Measurements from ENCODE around the gene MED13L. TPM values are rescaled to one million over a fixed set of nuclear protein-coding genes. Genes with fewer than 3 reads are reported as not detected.

Gene MED13L
- total RNA-seq, 2 experiments from 2014 or later, result 39.5 to 41.8 TPM

DNA sequence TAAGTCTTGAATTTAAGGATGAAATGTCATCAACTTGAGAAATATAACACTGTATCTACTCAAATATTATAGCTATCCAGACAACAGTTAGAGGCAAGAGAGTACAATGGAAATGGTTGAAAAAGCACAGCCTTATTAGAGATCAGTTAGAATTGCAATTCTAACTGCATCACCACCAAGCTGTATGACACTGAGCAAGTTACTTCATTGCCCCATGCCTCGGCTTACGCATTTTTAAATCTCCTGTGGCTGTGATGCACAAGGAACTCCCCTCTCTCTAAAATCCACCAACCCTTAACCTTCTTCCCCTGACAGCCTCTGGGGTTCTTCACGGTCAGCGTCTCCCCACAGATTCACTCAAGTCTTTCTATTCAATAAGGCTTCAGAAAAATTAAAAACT lies 75.1 kb downstream of the MED13L start:
- H3K9me3 Mint-ChIP-seq, result no peaks in the 10 kb centered on the region

DNA sequence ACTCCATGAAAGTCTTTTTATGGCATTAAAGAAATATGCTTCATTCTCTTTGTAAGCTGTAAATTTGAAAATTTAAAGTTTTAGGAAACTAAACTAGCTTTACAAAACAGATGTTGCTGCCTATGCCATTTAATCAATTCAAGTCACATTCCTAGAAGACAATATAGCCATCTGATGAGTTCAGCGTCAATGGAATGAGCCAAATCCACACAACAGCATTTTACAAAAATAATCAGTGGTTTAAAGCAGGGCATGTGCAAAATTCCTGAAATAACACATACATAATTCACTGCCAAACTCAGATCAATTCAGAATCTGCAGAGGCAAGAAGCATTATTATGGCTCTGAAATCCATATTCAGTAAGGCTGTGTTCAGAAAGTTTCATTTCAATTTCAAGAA lies 75.6 kb downstream of the MED13L start:
- ChIA-PET POLR2A (no interaction called here), CTCF (interaction anchor here (0.7 to 1.6 kb wide), 4 partner anchors 8 to 168 kb away, joined by 3 to 5 read pairs (median 4); no protein-coding TSS in a partner anchor)
- H3K9me3 Mint-ChIP-seq, result no peaks in the 10 kb centered on the region
- DNase-seq (no peak), ATAC-seq (no peak)
- H3K4me1 Mint-ChIP-seq (ENCODE audit: low read depth), result peaks cover 57% of the 10 kb centered on the region
- no peak overlapping the region for H3K27ac Mint-ChIP-seq
- intact Hi-C loops (cut with micrococcal nuclease), result no loop called here
- no peak overlapping the region for H3K4me3 Mint-ChIP-seq
- TF ChIP-seq, protein P1, sequence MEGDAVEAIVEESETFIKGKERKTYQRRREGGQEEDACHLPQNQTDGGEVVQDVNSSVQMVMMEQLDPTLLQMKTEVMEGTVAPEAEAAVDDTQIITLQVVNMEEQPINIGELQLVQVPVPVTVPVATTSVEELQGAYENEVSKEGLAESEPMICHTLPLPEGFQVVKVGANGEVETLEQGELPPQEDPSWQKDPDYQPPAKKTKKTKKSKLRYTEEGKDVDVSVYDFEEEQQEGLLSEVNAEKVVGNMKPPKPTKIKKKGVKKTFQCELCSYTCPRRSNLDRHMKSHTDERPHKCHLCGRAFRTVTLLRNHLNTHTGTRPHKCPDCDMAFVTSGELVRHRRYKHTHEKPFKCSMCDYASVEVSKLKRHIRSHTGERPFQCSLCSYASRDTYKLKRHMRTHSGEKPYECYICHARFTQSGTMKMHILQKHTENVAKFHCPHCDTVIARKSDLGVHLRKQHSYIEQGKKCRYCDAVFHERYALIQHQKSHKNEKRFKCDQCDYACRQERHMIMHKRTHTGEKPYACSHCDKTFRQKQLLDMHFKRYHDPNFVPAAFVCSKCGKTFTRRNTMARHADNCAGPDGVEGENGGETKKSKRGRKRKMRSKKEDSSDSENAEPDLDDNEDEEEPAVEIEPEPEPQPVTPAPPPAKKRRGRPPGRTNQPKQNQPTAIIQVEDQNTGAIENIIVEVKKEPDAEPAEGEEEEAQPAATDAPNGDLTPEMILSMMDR (IDR thresholded peaks at IDR 0.05), result no peak
- no peaks in the 10 kb centered on the region for H3K27me3 Mint-ChIP-seq
- H3K36me3 Mint-ChIP-seq (ENCODE audit: low read depth), result peaks cover 7% of the 10 kb centered on the region

More for the DNA sequence above, 75.1 kb downstream of the MED13L start:
- no peaks in the 10 kb centered on the region for H3K27me3 Mint-ChIP-seq
- no peak overlapping the region for H3K4me3 Mint-ChIP-seq
- ChIA-PET CTCF (interaction anchor here (0.7 to 1.5 kb wide), 3 partner anchors 9 to 169 kb away, joined by 3 to 5 read pairs (median 4); no protein-coding TSS in a partner anchor), POLR2A (no interaction called here)
- DNase-seq (no peak), ATAC-seq (no peak)
- intact Hi-C loops (cut with micrococcal nuclease), result no loop called here
- H3K36me3 Mint-ChIP-seq (ENCODE audit: low read depth), result peaks cover 7% of the 10 kb centered on the region
- H3K4me1 Mint-ChIP-seq (ENCODE audit: low read depth), result peaks cover 57% of the 10 kb centered on the region
- TF ChIP-seq, protein P1 (IDR thresholded peaks at IDR 0.05), result no peak
- no peak overlapping the region for H3K27ac Mint-ChIP-seq

DNA sequence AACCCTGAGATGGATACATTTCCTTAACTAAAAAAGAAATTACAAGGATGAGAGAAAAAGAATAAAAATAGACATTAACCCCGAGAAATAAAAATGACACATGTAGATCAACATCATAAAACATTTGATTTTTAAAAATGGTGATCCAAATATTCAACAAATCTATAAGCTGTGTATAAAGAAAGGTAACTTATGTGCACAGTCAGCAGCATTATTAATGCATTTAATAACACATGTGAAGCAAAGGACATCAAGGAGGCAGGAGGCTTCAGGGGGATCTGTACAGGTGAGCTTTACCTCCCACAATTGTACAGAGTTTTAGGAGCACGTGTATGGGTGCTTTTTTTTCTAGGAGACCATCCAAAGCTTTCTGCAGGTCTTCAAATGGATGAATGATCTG lies 76.1 kb downstream of the MED13L start:
- ChIA-PET CTCF (interaction anchor here (1.3 to 1.6 kb wide), 3 partner anchors 8 to 168 kb away, joined by 3 to 5 read pairs (median 4); no protein-coding TSS in a partner anchor), POLR2A (no interaction called here)
- Mint-ChIP-seq H3K27ac (no peak overlapping the region), H3K4me3 (no peak overlapping the region), H3K27me3 (no peaks in the 10 kb centered on the region), H3K4me1 (ENCODE audit: low read depth) (peaks cover 55% of the 10 kb centered on the region), H3K9me3 (no peaks in the 10 kb centered on the region), H3K36me3 (ENCODE audit: low read depth) (peaks cover 7% of the 10 kb centered on the region)
- ATAC-seq (no peak), DNase-seq (no peak)
- TF ChIP-seq, protein P1 (IDR thresholded peaks at IDR 0.05), result no peak
- intact Hi-C loops (cut with micrococcal nuclease), result no loop called here

DNA sequence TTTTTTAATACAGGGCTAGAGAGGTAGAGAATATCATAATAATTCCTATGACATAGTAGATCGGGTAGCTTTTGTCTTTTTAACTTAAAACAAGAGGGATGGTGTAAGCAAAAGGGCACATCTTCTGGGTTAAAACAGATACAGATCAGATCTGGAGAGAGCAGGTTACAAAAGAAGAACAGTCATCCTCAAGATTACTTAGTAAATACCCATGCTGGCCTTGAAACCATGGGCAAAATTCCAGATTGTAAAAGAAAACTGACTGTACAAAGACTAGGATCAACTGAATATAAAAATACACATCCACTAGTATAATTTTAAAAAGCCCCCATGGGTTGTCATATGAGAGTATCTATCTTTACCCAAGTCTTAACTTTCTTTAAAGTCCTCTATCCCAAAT lies 76.7 kb downstream of the MED13L start:
- H3K27ac Mint-ChIP-seq, result no peak overlapping the region
- peaks cover 57% of the 10 kb centered on the region for H3K4me1 Mint-ChIP-seq (ENCODE audit: low read depth)
- CTCF ChIA-PET, result interaction anchor here (1.5 to 1.6 kb wide), 2 partner anchors 7 to 140 kb away, joined by 3 to 5 read pairs; no protein-coding TSS in a partner anchor
- POLR2A ChIA-PET, result no interaction called here
- H3K27me3 Mint-ChIP-seq, result no peaks in the 10 kb centered on the region
- no peak for DNase-seq
- H3K9me3 Mint-ChIP-seq, result no peaks in the 10 kb centered on the region
- TF ChIP-seq, protein P1 (IDR thresholded peaks at IDR 0.05), result no peak
- H3K4me3 Mint-ChIP-seq, result no peak overlapping the region
- intact Hi-C loops (cut with micrococcal nuclease), result no loop called here
- peaks cover 7% of the 10 kb centered on the region for H3K36me3 Mint-ChIP-seq (ENCODE audit: low read depth)
- no peak for ATAC-seq

DNA sequence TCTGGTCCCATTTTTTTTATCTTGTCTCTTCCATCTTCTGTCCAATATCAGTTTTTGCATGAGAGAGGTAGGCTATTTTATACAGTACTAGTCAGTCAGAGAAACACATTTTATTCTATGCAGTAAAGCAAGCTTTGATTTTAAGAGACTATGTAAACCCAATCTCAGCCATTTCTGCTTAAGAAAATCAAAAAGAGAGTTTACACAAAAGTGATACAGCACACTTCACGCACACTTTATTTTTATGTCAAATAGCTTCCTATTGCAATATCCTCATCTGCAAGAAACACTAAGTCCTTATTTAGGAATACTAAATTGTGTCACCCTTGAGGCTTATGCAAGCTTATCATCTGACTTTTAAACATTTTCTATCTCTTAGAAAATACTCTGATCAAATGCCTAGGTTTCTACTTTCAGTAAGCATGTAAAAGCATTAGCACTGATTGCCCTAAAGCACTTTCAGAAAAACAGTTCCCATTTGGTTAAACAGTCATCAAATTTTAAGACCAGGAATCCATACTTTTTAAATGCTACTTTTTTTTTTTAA lies 78.3 kb downstream of the MED13L start:
- H3K4me1 Mint-ChIP-seq (ENCODE audit: low read depth), result peaks cover 62% of the 10 kb centered on the region

More for the DNA sequence above, 78.3 kb downstream of the MED13L start:
- CTCF ChIA-PET, result no interaction called here
- no peaks in the 10 kb centered on the region for H3K9me3 Mint-ChIP-seq
- intact Hi-C loops (cut with micrococcal nuclease), result no loop called here
- peaks cover 2% of the 10 kb centered on the region for H3K36me3 Mint-ChIP-seq (ENCODE audit: low read depth)
- H3K27ac Mint-ChIP-seq, result no peak overlapping the region
- POLR2A ChIA-PET, result no interaction called here
- no peak for ATAC-seq
- H3K27me3 Mint-ChIP-seq, result no peaks in the 10 kb centered on the region
- no peak overlapping the region for H3K4me3 Mint-ChIP-seq
- TF ChIP-seq, protein P1 (IDR thresholded peaks at IDR 0.05), result no peak
- no peak for DNase-seq

Measured in activated CD8-positive, alpha-beta T cell treated with anti-CD3 and anti-CD28 coated beads for 36 hours (primary cell).